ENCODE data around the gene RPLP2.
A peak's percentile ranks its signal among the peaks of the same experiment; 100 is the strongest.

DNA sequence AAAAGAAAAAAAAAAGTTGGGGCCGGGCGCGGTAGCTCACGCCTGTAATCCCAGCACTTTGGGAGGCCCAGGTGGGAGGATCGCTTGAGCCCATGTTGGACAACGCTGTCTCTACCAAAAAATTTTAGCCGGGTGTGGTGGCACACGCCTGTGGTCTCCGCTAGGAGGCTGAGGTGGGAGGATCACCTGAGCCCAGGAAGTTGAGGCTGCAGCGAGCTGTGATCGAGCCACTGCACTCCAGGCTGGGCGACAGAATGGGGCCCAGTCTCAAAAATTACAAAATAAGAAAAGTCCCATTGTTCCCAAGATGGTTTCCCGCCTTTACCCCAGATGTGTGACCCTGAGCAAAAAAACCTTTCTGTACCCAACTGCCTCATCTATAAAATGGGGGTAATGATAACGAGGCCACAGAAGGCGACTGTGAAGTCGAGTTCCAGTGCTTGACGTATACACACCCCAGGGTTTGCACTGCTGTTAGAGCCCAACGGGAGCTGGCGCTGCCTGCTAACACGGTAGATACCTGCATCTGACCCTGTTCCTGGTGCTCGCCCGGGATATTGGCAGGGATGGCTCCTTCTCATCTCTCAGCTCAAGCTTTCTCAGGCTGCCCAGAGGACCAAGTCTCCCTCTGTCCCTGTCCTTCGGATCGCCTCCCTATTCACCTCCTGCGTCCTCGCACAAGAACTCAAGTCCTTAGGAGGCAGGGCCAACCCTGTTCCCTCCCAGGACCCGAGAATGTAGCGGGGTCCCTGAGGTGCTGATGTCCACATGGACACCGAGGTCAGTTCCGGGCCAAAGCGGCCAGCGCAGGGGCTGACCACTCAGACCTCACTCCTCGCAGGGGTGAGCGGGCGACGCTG is 1.1 kb upstream of the RPLP2 start:
- TF ChIP-seq, protein P1, sequence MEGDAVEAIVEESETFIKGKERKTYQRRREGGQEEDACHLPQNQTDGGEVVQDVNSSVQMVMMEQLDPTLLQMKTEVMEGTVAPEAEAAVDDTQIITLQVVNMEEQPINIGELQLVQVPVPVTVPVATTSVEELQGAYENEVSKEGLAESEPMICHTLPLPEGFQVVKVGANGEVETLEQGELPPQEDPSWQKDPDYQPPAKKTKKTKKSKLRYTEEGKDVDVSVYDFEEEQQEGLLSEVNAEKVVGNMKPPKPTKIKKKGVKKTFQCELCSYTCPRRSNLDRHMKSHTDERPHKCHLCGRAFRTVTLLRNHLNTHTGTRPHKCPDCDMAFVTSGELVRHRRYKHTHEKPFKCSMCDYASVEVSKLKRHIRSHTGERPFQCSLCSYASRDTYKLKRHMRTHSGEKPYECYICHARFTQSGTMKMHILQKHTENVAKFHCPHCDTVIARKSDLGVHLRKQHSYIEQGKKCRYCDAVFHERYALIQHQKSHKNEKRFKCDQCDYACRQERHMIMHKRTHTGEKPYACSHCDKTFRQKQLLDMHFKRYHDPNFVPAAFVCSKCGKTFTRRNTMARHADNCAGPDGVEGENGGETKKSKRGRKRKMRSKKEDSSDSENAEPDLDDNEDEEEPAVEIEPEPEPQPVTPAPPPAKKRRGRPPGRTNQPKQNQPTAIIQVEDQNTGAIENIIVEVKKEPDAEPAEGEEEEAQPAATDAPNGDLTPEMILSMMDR (IDR thresholded peaks at IDR 0.05) = peak in 1 of 3 donors; percentile 5
- TF ChIP-seq POLR2A (IDR thresholded peaks at IDR 0.05) = no peak
